Measurements from ENCODE around the gene MTMR3.
"Not testable (repeated sequence)": the region's sequence is repeated elsewhere in the genome, so short reads cannot be mapped to it uniquely, and the experiment has no call there.

MTMR3 gene

DNA sequence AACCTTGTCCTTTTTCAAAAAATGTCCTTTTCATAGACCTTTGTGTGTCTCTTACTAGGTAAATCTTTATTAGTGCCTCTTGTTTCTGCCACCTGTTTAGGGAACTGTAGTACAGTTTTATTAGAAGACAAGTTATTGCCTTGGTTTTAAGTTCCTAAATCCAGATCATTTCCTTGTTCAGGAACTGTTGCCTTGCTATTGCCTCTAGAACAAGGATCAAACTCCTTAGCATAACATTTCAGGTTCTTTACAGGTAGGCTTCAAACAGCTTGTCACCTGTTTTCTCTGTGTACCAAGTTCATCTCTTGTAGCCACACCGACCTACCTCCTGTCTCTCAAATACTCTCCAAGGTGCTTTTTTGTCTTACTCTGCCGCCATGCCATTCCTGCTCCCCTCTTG is 75.2 kb downstream of the MTMR3 start:
- Histone ChIP-seq H3K36me3 (ENCODE audit: control insufficient read depth, insufficient read depth, low read length) (no peaks in the 10 kb centered on the region), H3K4me1 (ENCODE audit: control insufficient read depth, insufficient read depth, low read length, poor library complexity, severe bottlenecking) (peaks cover 2% of the 10 kb centered on the region), H3K4me3 (ENCODE audit: extremely low read depth, insufficient read depth, low read length, poor library complexity, severe bottlenecking) (no peak overlapping the region), H3K27ac (ENCODE audit: low read depth, low read length, severe bottlenecking) (no peak overlapping the region), H3K9me3 (ENCODE audit: control insufficient read depth, low read length) (no peaks in the 10 kb centered on the region)
- 90 to 100% methylated on average over 2 of the region's 2 CpGs for WGBS, 2 experiments (ENCODE audit: insufficient coverage in 2 of 2)

DNA sequence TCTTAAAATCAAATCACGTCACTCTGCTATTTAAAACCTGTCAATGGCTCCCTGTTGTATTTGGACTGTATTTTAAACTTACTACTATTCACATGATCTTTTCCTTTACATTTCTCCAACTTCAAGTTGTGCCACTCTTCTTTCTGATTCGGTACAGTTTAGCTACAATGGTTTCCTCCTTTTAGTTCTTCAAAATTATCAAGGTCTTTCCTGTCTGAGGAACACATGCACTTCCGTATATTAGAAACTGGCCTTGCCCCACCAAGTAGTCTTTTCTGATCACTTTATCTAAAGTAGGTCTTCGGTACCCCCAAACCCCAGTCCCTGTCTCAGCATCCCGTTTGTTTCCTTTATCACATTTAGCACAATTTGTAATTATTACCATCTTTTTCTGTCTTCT is 81.8 kb downstream of the MTMR3 start:
- WGBS, 2 experiments (ENCODE audit: insufficient coverage in 2 of 2), result 80 to 82% methylated on average over 3 to 4 of the region's 5 CpGs
- H3K36me3 ChIP-seq (ENCODE audit: control insufficient read depth, insufficient read depth, low read length), result no peaks in the 10 kb centered on the region
- H3K4me1 ChIP-seq (ENCODE audit: control insufficient read depth, insufficient read depth, low read length, poor library complexity, severe bottlenecking), result no peaks in the 10 kb centered on the region
- H3K9me3 ChIP-seq (ENCODE audit: control insufficient read depth, low read length), result no peaks in the 10 kb centered on the region
- H3K27ac ChIP-seq (ENCODE audit: low read depth, low read length, severe bottlenecking), result no peak overlapping the region
- no peak overlapping the region for H3K4me3 ChIP-seq (ENCODE audit: extremely low read depth, insufficient read depth, low read length, poor library complexity, severe bottlenecking)

DNA sequence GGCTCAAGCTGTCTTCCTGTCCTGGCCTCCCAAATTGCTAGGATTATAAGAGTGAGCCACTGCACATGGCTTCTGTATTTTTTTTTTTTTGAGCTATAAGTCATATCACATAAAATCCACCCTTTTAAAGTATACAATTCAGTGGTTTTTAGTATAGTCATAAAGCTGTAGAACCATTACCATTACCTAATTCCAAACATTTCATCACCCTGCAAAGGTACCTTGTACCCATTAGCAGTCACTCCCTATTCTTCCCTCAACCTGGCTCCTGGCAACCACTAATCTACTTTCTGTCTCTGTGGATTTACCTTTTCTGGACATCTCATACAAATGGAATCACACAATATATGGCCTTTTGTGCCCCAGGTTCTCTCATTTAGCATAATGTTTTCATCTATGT is 84.5 kb downstream of the MTMR3 start:
- Histone ChIP-seq H3K4me1 (ENCODE audit: control insufficient read depth, insufficient read depth, low read length, poor library complexity, severe bottlenecking) (no peaks in the 10 kb centered on the region), H3K36me3 (ENCODE audit: control insufficient read depth, insufficient read depth, low read length) (no peaks in the 10 kb centered on the region), H3K9me3 (ENCODE audit: control insufficient read depth, low read length) (no peaks in the 10 kb centered on the region), H3K27ac (ENCODE audit: low read depth, low read length, severe bottlenecking) (no peak overlapping the region), H3K4me3 (ENCODE audit: extremely low read depth, insufficient read depth, low read length, poor library complexity, severe bottlenecking) (no peak overlapping the region)

GRCh38 chr22:29971607-29972006 is 88.6 kb downstream of the MTMR3 start:
- Histone ChIP-seq H3K36me3 (ENCODE audit: control insufficient read depth, insufficient read depth, low read length) (no peaks in the 10 kb centered on the region), H3K4me1 (ENCODE audit: control insufficient read depth, insufficient read depth, low read length, poor library complexity, severe bottlenecking) (no peaks in the 10 kb centered on the region), H3K27ac (ENCODE audit: low read depth, low read length, severe bottlenecking) (no peak overlapping the region), H3K4me3 (ENCODE audit: extremely low read depth, insufficient read depth, low read length, poor library complexity, severe bottlenecking) (no peak overlapping the region), H3K9me3 (ENCODE audit: control insufficient read depth, low read length) (no peaks in the 10 kb centered on the region)
- 93% methylated on average over 2 of the region's 3 CpGs; no CpG with 5 or more reads in 1 of the 2 experiments for WGBS, 2 experiments (ENCODE audit: insufficient coverage in 2 of 2)

GRCh38 chr22:29972121-29972520 is 89.1 kb downstream of the MTMR3 start:
- no peak overlapping the region for H3K27ac ChIP-seq (ENCODE audit: low read depth, low read length, severe bottlenecking)
- no peaks in the 10 kb centered on the region for H3K36me3 ChIP-seq (ENCODE audit: control insufficient read depth, insufficient read depth, low read length)
- H3K9me3 ChIP-seq (ENCODE audit: control insufficient read depth, low read length), result no peaks in the 10 kb centered on the region
- no peak overlapping the region for H3K4me3 ChIP-seq (ENCODE audit: extremely low read depth, insufficient read depth, low read length, poor library complexity, severe bottlenecking)
- 88 to 100% methylated on average over 1 of the region's 2 CpGs for WGBS, 2 experiments (ENCODE audit: insufficient coverage in 2 of 2)
- no peaks in the 10 kb centered on the region for H3K4me1 ChIP-seq (ENCODE audit: control insufficient read depth, insufficient read depth, low read length, poor library complexity, severe bottlenecking)

DNA sequence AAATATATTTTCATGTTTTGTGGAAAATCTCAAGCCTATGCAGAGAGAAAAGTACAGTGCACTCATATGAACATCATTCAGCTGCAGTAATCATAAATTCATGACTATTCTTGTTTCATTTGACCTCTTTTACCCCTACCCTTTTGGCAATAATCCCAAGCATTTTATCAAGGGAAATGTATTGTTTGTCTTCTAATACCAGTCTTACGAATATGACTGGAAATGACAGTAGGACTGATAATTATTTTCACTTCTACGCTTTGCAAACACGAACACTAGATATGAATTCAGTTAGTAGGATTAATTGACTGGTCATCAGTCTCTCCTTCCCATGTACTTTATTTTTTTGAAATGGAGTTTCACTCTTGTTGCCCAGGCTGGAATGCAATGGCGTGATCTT is 90.3 kb downstream of the MTMR3 start:
- Histone ChIP-seq H3K4me3 (ENCODE audit: extremely low read depth, insufficient read depth, low read length, poor library complexity, severe bottlenecking) (no peak overlapping the region), H3K27ac (ENCODE audit: low read depth, low read length, severe bottlenecking) (no peak overlapping the region), H3K9me3 (ENCODE audit: control insufficient read depth, low read length) (no peaks in the 10 kb centered on the region), H3K36me3 (ENCODE audit: control insufficient read depth, insufficient read depth, low read length) (no peaks in the 10 kb centered on the region), H3K4me1 (ENCODE audit: control insufficient read depth, insufficient read depth, low read length, poor library complexity, severe bottlenecking) (no peaks in the 10 kb centered on the region)
- 91 to 100% methylated on average over 1 to 4 of the region's 4 CpGs for WGBS, 2 experiments (ENCODE audit: insufficient coverage in 2 of 2)

DNA sequence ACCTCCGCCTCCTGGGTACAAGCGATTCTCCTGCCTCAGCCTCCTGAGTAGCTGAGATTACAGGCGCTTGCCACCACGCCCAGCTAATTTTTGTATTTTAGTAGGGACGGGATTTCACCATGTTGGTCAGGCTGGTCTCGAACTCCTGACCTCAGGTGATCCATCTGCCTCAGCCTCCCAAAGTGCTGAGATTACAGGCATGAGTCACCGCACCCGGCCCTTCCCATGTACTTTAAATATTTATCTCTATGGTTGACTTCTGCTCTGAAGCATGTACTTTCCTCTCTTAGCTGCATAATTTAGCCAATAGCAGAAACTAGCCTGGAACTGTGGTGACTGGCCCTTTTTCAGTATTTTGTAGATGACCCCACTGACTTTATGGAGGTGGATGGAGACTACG is 90.7 kb downstream of the MTMR3 start:
- H3K4me3 ChIP-seq (ENCODE audit: extremely low read depth, insufficient read depth, low read length, poor library complexity, severe bottlenecking); H3K9me3 ChIP-seq (ENCODE audit: control insufficient read depth, low read length); H3K36me3 ChIP-seq (ENCODE audit: control insufficient read depth, insufficient read depth, low read length); H3K4me1 ChIP-seq (ENCODE audit: control insufficient read depth, insufficient read depth, low read length, poor library complexity, severe bottlenecking); H3K27ac ChIP-seq (ENCODE audit: low read depth, low read length, severe bottlenecking): not testable (repeated sequence)
- 88 to 100% methylated on average over 8 of the region's 9 CpGs for WGBS, 2 experiments (ENCODE audit: insufficient coverage in 2 of 2)

DNA sequence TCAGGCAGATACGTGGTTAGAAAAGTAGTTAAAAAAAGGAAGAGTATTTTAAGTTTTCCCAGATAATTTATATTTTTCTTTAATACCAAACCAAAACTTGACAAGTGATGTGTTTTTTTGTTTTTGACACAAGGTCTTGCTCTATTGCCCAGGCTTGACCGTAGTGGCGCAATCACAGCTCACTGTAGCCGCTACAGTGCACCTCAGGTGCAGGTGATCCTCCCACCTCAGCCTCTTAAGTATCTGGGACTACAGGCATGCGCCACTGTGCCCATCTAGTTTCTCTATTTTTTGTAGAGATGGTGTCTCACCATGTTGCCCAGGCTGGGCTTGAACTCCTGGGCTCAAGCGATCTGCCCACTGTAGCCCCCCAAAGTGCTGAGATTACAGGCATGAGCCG is 92.5 kb downstream of the MTMR3 start:
- no peak overlapping the region for H3K27ac ChIP-seq (ENCODE audit: low read depth, low read length, severe bottlenecking)
- peaks cover 4% of the 10 kb centered on the region for H3K36me3 ChIP-seq (ENCODE audit: control insufficient read depth, insufficient read depth, low read length)
- no peaks in the 10 kb centered on the region for H3K4me1 ChIP-seq (ENCODE audit: control insufficient read depth, insufficient read depth, low read length, poor library complexity, severe bottlenecking)
- no peaks in the 10 kb centered on the region for H3K9me3 ChIP-seq (ENCODE audit: control insufficient read depth, low read length)
- H3K4me3 ChIP-seq (ENCODE audit: extremely low read depth, insufficient read depth, low read length, poor library complexity, severe bottlenecking), result no peak overlapping the region
- WGBS, 2 experiments (ENCODE audit: insufficient coverage in 2 of 2), result 88 to 92% methylated on average over 4 to 5 of the region's 7 CpGs

- H3K4me1 ChIP-seq (ENCODE audit: control insufficient read depth, insufficient read depth, low read length, poor library complexity, severe bottlenecking), result no peaks in the 10 kb centered on the region
- H3K36me3 ChIP-seq (ENCODE audit: control insufficient read depth, insufficient read depth, low read length), result peaks cover 16% of the 10 kb centered on the region
- 90 to 100% methylated on average over 2 to 3 of the region's 3 CpGs for WGBS, 2 experiments (ENCODE audit: insufficient coverage in 2 of 2)
- no peaks in the 10 kb centered on the region for H3K9me3 ChIP-seq (ENCODE audit: control insufficient read depth, low read length)
- H3K27ac ChIP-seq (ENCODE audit: low read depth, low read length, severe bottlenecking), result no peak overlapping the region
- H3K4me3 ChIP-seq (ENCODE audit: extremely low read depth, insufficient read depth, low read length, poor library complexity, severe bottlenecking), result no peak overlapping the region
These were observed 94.1 kb downstream of the MTMR3 start for GRCh38 chr22:29977107-29977506.

DNA sequence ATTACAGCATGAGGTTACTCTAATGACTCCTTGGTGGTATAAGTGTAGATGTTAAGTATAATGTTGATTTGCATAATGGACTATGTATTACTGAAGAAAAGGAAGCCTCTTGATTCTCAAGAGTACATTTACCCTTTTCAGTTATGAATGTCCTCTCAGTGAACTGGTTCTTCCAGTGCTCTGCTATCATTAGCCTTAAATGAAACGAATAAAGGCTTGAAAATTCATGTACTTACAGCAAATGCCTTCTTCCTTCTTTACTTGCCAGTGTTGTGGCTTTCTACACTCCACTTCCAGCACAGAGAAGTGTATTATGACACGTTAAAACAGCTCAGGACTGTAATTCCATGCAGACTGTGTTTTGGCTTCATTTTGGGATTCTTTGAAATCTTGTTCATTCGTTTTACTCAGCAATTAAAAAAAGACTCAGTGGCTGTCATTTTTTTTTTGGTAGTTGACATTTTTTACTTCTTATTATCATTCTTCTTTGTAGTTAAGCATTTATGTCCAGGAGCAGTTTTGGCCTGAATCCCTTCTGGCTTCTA is 96.9 kb downstream of the MTMR3 start:
- 85 to 100% methylated on average over 1 to 2 of the region's 3 CpGs for WGBS, 2 experiments (ENCODE audit: insufficient coverage in 2 of 2)
- no peaks in the 10 kb centered on the region for H3K4me1 ChIP-seq (ENCODE audit: control insufficient read depth, insufficient read depth, low read length, poor library complexity, severe bottlenecking)
- peaks cover 16% of the 10 kb centered on the region for H3K36me3 ChIP-seq (ENCODE audit: control insufficient read depth, insufficient read depth, low read length)
- no peaks in the 10 kb centered on the region for H3K9me3 ChIP-seq (ENCODE audit: control insufficient read depth, low read length)
- H3K4me3 ChIP-seq (ENCODE audit: extremely low read depth, insufficient read depth, low read length, poor library complexity, severe bottlenecking), result no peak overlapping the region
- H3K27ac ChIP-seq (ENCODE audit: low read depth, low read length, severe bottlenecking), result peak overlapping the region; percentile 17

DNA sequence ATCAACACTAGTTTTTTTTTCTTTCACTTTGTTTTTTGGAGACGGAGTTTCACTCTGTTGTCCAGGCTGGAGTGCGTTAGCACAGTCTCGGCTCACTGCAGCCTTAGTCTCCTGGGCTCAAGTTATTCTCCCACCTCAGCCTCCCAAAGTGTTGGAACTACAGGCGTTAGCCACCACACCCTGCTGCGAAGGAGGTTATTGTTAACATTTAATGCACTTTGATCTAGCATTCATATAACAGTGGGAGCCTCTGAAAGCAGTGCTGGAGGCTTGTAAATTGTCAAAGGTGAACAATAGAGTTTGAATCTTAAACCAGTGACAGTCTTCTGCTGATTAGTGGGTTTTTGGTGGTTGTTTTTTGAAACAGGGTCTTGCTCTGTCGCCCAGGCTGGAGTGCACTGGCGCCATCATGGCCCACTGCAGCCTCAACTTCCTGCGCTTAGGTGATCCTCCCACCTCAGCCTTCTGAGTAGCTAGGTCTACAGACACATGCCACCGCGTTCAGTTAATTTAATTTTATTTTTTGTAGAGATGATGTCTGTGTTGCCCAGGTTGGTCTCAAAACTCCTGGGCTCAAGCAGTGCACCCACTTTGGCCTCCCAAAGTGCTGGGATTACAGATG is 100.4 kb downstream of the MTMR3 start:
- Histone ChIP-seq H3K36me3 (ENCODE audit: control insufficient read depth, insufficient read depth, low read length) (peaks cover 16% of the 10 kb centered on the region), H3K4me3 (ENCODE audit: extremely low read depth, insufficient read depth, low read length, poor library complexity, severe bottlenecking) (no peak overlapping the region), H3K9me3 (ENCODE audit: control insufficient read depth, low read length) (no peaks in the 10 kb centered on the region), H3K4me1 (ENCODE audit: control insufficient read depth, insufficient read depth, low read length, poor library complexity, severe bottlenecking) (no peaks in the 10 kb centered on the region), H3K27ac (ENCODE audit: low read depth, low read length, severe bottlenecking) (no peak overlapping the region)
- 87 to 89% methylated on average over 3 to 6 of the region's 10 CpGs for WGBS, 2 experiments (ENCODE audit: insufficient coverage in 2 of 2)
